GM18858 (cell line): ENCODE data around the gene CDK14.

Source experiments
- ATAC-seq: cut with Tn5 transposase; IDR thresholded peaks from one replicate; pipeline ENCODE4 v1.9.1; 2021; ENCODE audit not compliant: unreplicated experiment

The CDK14 gene

DNA sequence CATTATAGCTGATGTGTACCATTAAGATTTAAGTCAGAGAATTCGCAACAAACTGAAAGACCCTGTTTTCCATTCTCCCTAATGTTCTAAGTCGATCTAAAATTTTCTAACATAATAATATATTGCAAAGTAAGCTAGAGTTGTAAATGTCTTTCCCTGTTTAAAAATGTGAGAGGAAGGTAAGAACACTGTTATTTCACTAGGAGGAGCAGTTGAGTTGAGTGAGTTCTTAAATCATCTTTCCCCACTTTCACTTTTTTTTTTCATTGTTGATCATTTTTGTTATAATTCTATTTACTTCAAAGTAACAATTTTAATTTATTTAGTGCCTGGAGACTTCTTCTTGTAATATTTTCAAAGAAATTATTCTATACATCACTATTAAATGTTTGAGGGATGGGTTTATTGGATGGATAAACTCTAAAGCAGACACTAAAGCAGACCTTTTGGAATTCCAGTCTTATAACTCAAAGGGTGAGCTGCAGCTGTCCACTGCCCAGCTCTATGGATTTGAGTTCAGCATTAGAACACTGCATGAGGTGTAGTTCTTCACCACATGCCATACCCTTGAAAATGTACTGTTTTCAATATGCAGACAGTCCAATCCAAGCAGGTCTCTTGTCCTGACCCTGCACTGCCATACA, 486.9 kb downstream of the CDK14 start:
- ATAC-seq = no peak

DNA sequence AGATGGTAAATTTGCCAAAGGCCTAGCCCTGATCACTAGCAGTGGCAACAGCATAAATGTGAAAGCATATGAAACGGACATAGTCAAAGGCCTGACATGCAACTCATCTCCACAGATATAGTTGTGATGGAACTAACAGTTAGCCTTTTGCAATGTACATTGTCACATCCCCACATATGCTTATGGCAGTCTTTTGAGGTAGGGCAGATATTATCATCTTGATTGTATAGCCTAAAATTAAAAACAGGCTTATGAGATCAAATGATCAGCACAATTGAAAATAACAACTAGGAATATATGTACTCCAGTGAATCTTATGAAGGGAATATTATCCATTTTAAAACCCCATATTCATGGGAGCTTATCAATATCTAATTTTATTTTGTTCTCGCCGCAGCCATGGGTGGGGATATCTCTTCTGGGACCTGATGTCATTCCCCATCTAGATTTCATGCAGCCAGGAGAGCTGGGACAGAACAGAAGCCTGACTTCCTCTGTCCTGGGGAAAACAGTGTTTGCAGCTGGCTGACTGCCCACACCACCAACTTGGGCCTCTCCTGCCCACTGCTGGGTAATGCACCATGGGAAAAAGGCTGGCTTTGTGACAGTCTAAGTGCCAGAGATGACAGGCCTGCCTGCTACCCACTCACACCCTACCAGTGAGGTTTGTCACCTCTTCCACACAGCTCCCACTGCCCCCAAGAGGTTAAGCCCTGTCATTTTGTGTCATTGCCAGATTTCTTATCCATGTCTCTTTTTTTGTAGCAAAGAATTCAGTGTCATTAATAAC, 487.9 kb downstream of the CDK14 start:
- no peak for ATAC-seq

DNA sequence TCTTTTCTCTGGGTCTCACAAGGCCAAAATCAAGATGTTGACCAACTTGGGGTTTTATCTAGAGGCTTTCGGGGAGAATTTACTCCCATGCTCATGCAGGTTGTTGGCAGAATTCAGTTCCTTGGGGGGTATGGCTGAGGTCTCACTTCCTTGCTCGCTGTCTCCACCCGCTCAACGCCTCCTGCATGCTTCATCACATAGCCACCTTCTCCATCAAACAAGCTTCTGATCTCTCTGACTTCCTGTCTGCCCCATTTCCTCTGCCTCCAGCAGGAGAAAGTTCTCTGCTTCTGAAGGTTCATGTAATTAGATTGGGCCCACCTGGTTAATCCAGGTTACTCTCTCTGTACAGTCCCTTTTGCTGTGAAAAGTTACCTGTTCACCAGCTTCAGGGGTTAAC, 489.1 kb downstream of the CDK14 start:
- ATAC-seq = no peak

DNA sequence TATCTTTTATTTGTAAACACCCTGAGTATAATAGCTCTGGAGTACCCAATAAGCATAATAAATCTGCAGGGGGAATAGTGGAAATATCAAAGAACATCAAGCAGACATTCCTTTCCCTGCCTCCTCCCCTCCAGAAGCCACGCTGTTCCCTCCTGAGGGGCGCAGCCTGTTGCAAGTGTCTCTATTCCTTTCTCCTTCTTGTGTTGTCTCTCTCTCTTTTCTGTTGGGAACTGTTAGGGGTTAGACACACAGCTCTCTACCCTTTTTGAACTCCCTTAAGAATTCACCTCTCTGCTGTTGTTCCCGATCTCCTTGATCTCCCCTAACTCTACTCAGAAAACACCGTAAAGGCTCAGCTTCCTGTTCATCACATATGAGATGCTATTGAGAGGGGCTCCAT, 490.1 kb downstream of the CDK14 start:
- ATAC-seq = no peak

DNA sequence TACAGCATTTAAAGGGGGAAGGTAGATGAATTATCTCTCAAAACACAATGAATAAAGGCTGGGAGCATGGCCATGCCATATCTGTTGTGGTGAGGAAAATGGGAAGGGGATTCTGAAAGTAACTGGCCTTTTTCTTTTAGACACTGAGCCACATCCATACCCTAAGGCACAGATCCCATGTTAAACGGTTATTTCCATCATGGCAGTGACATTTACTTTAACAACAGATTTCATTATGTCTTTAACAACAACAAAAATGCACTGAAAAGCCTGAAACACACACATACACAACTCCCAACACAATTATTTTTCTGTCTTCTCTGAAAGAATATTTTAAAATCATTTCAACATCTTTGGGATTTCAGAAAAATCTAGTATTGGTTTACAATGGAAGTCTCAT, 492.0 kb downstream of the CDK14 start:
- no peak for ATAC-seq

DNA sequence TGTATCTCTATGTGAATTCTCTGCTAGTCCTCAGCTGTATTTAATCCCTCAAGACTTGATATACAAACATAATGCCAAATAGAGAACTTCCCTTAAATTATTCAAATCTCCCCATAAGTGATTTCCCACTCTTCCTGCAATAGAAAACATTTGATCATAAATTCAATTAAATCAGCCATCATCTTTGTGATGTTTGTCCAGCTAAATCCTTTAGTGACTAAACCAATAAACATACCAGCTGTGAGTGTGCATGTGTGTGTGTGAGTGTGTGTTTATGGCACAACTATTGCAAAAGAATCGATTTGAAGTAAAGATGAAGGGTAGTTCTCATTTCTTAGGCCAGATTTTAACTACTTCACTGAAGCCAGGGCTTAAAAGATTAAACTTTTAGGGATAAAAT, 492.6 kb downstream of the CDK14 start:
- ATAC-seq = no peak

DNA sequence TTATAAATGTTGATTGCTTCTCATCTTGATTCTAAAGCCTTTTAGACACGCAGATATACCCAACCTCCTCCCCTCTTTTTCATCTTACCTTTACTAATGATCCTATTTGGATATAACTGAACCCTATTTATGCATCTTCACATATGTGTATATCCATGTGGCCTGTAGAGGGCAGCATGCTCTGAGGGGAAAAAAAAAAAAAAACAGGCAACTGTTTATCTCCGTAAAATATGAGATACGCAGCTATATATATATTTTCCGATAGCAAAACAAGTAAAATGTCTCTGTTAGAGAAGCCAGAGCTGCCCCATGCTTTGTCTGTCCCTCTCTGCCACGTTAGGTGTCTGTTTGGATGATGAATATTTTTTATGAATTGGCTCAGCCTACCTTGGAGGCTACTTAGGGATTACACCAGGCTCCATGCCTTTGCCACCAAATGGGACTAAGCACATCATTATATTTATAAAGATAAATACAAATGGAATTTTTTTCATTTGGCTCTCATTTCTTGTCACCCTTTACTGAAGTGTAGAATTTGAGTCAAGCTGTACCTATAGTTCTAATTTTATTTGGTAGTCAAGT, 493.4 kb downstream of the CDK14 start:
- ATAC-seq = peak; percentile 72

DNA sequence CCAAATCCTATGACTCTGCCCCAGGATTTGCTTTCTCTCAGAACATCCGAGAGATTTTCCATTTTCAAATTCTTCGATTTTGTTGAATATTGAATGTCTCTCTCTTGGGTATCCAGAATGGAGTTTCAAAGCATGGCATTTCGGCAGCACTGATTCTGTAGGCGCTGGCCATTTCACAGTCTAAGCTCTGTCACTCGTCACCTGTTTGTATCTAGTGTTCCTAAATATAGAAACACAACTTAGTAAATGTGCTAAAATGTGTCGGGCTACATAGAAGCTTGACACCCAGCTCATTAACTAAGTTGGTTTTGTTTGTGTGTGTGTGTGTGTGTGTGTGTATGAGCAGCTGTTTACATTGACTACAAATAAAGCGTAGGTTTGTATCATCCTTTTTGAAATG, 494.6 kb downstream of the CDK14 start:
- no peak for ATAC-seq

DNA sequence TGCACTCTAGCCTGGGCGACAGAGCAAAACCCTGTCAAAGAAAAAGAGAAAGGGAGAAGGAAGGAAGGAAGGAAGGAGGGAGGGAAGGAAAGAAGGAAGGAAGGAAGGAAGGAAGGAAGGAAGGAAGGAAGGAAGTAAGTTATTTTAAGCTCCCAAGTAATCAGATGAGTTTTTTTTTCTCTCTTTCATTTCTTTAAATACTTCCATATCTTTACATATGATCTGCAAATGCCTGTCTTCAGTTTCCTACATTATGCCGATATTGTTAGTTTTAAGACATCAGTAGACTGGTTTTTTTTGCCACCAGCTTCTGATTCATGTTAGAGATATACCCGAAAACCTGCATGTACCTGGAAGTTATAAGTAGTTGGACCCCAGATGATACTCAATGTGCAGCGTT, 495.5 kb downstream of the CDK14 start:
- ATAC-seq = no peak

DNA sequence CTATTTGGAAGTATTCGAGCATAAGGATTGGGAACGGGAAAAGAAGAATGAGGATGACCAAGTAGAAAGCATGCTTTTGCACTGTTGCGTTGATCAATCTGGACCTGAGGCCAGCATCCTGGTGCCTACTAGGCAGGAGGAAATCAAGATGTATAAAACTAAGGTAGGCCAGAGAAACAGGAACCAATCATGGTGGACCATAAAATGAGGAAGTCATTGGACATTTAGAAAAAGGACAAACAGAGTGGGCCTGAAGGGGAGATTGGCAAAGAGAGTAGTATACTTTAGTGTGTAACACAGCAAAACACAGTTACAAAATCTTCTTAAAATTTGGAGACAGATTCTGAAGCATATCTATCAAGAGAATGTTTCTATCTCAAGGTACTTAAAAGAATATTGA, 497.1 kb downstream of the CDK14 start:
- no peak for ATAC-seq

DNA sequence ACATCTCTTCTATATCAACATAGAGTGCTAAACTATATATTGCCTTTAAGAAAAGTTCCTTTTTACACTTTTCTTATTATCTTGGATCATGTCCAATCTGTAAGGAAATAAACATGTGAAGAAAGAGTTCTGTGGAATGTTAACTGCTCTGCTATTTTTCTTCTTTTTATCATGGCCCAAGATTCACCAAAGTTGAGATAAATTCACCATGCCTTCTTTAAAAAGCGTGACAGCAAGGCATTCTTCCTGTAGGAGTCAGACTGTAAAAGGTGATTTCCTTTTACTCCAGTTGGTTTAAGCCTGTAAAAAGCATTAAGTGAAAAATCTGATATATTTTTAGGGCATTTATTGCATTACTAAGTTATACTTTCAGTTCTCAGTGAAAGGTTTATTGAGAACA, 502.4 kb downstream of the CDK14 start:
- no peak for ATAC-seq

DNA sequence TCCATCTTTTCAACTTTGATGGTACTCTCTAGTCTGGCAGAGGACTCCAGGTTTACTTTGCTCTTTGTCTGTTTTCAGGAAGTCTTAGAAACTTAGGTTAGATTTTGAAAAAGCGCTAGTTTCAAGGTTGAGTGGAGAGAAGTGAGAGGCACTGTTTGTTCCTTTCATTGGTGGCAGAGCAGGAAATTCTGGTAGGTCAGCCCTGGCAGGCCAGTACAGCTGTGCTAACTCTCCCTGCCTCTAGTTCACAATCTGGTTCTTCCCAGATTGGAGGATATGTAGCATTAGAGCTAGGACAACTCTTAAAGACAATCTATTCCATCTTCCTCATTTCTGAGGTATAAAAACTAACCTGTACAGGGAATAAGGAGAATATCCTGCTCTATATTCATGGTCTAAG, 507.2 kb downstream of the CDK14 start:
- ATAC-seq = no peak

DNA sequence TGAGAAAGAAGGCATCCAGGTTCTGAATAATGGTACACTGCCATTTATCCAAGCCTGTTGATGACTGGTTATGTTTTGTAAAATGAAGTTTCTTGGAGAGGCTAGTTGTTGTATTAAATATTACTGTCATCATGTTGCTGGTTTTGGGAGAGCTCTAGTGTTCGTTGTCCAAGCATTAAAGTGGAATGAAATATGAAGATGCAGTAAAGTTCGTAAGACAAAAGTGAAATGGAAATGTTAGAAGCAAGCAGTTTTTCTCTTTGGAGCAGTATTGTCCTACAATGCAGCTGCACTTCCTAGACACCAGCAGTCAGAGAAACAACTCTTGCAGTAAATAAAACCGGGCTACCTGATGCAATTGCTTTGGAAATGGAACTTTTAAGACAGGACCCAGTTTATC, 511.3 kb downstream of the CDK14 start:
- no peak for ATAC-seq

DNA sequence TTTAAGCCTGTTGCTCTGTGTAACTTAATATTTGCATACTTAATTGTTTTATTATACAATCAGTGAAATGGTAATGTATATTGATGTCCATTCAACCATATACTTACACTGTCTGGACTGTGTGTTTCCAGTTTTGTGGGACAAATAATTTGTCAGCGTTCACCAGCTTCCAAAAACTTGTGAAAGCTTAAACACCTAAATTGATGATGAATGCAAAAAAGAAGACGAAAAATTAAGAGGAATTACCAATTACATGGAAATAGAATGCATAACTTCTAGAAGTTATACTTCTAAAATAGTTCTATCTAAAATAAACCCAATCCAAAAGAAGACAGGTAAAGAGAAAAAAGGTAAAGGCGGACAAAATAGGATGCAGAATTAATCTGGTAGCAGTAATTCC, 513.1 kb downstream of the CDK14 start:
- ATAC-seq = no peak

DNA sequence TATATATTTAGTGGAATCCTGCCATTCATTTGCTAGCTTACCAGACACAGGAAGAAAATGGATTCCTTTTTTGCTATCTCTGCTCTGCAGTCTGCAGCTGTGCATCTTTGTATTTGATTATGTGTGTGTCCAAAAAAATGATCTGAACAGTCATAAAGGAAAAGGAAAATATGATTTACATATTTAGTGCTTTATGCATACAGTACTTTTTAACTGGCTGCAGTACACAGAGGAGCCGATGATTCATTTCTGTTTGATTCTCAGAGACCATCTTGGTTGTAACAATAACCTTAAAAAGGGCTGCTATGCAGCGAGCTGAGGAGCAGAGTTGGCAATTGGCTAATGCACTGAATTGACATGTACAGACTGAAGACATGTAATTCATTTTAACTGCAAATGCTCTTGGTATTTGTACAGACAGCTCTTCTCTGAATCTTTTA, 516.8 kb downstream of the CDK14 start:
- ATAC-seq = no peak

DNA sequence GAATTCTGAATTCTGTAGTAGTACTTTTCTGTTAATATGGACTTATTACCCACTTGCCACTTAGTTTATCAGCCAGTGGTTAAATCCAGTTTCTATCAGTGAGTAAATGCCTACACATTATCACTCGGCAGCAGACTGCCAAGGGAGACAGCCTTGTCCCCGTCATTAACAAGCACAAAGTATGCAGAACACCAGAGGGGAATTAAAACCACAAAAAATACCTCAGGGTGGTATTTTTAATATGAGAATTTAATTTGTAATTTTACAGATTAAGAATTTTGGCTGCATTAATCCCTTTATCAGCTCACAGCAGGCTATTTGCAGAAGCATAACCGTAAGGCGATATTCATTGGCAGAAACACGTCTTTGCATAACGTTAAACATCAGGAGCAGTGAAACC, 518.1 kb downstream of the CDK14 start:
- ATAC-seq = no peak

DNA sequence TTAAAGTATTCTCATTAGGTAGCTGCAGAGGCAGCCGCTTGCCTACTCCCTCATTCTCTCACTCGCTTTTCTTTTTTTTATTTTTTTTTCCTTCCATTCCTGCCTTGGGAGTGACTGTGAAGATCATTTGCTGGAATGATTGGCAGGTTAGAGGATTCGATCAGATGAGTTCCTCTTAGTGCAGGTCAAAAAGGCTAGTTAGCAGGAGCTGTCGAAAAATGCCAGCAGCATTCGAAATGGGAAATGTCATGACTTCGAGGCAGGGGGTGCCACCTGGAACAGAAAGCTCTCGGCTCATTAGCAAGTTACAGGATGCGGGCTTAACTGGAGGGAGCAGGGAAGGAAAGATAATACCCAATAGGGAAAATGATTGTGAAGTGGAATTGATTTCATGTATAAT, 530.6 kb downstream of the CDK14 start:
- ATAC-seq = no peak

DNA sequence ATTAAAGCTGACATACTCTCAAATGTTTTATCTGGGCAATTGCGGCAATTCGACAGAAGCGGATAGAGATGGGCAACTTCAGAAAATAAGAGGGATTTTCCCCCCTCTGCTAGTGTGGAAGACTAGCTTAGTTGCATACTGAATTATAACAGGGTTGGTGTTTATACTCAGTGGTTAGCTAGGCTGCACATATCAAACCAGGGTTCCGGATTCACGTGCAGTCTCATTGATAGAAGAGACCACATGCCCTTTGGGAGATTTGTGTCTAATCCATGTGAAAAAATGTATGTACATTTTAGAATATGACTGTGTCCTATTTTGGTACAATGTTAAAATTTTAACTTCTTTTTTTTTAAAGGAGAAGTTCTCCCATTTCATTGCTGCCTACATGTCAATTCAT, 531.2 kb downstream of the CDK14 start:
- no peak for ATAC-seq

DNA sequence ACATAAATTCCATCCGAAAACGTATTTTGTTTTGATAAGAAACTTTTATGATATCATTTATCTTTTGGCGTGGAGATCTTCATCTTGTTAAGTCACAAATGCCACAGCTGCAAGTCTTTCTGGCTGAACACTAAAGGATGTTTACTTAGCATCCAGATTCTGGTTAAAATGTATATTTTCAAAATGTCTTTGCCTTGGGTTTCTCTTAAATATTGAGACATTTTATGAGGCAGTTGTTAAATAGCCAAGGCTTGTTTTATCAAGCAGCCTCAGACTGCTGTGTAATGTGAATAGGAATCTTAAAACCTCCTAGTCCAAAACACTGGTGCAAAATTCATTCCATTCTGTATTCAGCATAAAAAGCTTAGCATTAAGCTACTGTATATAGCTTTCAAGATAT, 531.8 kb downstream of the CDK14 start:
- no peak for ATAC-seq

DNA sequence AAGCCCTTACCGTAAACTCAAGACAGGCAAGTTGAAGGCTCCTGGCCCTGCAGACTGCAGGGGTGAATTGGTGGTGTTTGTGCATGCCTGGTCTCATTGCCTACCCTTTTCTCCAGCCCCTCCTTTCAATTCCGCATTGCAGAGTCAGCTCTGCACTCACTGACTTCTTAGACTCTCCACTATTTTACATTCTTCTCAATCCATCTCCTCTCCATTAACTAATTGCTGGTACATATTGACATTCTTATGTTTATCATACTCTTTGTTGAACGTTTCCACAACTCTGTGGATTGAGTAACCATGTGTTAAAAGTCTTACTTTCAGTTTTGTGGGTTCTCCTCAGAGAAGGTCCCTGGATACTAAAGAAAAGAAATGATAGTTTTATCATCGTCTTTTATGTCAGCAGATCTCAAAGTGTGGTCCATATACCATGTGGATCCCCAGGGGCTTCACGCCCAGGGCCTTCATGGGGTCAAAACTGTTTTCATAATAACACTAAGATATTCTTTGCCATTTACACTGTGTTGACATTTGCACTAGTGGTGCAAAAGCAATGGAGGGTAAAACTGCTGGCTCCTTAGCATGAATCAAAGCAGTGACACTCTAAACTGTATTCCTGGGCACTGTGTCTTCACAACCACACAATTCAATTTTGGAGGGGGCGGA, 532.7 kb downstream of the CDK14 start:
- no peak for ATAC-seq

DNA sequence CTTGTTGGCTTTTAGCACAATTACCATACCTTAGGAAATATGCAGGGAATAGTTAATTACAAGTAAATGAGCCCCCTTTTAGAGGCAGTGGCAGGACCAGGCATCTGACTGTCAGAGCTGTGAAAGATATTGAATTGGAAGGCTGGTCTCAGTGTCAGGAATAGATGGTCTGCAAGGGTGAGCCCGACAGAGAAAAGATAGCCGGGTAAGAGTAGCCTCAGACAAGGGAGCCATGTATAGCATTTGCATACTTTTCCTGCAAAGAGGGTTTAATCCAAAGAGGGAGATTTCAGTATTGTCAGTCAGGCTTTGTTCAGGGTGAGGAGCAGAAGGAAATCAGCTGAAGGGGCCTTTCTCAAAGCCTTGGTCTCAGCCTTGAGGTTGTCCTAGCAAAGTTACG, 539.2 kb downstream of the CDK14 start:
- ATAC-seq = no peak
